PC-3 (cell line): ENCODE measurements around the gene RGS11. TPM values are rescaled to one million over a fixed set of nuclear protein-coding genes. Genes with fewer than 3 reads are reported as not detected.
"Not testable (repeated sequence)": the region's sequence is repeated elsewhere in the genome, so short reads cannot be mapped to it uniquely, and the experiment has no call there.

ENCODE experiments used
- ATAC-seq: fragments of 200-7000 bp; cut with Tn5 transposase; 2 replicates; pipeline ENCODE4 v1.9.1; 2020; ENCODE audit warnings: mild to moderate bottlenecking, moderate library complexity
- BruUV-seq: library from RNA; stranded (reverse); fragments of 400-500 nt; replicated peaks from 2 replicates; lab custom pipeline; 2021; lab: Mats Ljungman, UMichigan
- CTCF ChIA-PET: fragments of 300-600 bp; sonication (Branson Sonifier 250); formaldehyde crosslinking; loops from one replicate; lab custom pipeline; 2022; ENCODE audit warnings: antibody characterized with exemption; lab: Charles Lee
- POLR2A ChIA-PET: fragments of 300-600 bp; sonication (Branson Sonifier 250); formaldehyde crosslinking; loops from one replicate; lab custom pipeline; 2022; ENCODE audit warnings: antibody characterized with exemption; ENCODE audit not compliant: unreplicated experiment; lab: Charles Lee
- DNase-seq: peaks from one replicate; pipeline ENCODE4 v3.0.0-alpha.2; 2015
- H2AFZ ChIP-seq: fragments of 300-600 bp; sonication (generic); 2 replicates; pipeline ENCODE4 v1.6.0; 2016; ENCODE audit warnings: antibody characterized with exemption, low read length
- H3F3A ChIP-seq: fragments of 300-600 bp; sonication (generic); one replicate; pipeline ENCODE4 v1.6.0; 2017; ENCODE audit warnings: antibody characterized with exemption, low read length, control low read depth, mild to moderate bottlenecking; ENCODE audit not compliant: unreplicated experiment
- H3K27ac ChIP-seq: fragments of 300-600 bp; sonication (generic); 2 replicates; pipeline ENCODE4 v1.5.1; 2016; ENCODE audit warnings: mild to moderate bottlenecking, low read length
- H3K27me3 ChIP-seq: fragments of 300-600 bp; sonication (generic); 2 replicates; pipeline ENCODE4 v1.6.1; 2016; ENCODE audit warnings: low read length, mixed read lengths
- H3K36me3 ChIP-seq: fragments of 300-600 bp; sonication (generic); 2 replicates; pipeline ENCODE4 v1.6.1; 2016; ENCODE audit warnings: low read depth, mixed run types, low read length, mixed read lengths
- H3K4me1 ChIP-seq: fragments of 300-600 bp; sonication (generic); 2 replicates; pipeline ENCODE4 v1.5.1; 2016; ENCODE audit warnings: low read length; ENCODE audit not compliant: insufficient read depth
- H3K4me2 ChIP-seq: fragments of 300-600 bp; sonication (generic); 2 replicates; pipeline ENCODE4 v1.6.0; 2016; ENCODE audit warnings: low read length
- H3K4me3 ChIP-seq: fragments of 300-600 bp; sonication (generic); 2 replicates; pipeline ENCODE4 v1.5.1; 2016; ENCODE audit warnings: mild to moderate bottlenecking, low read length, mixed read lengths
- H3K79me2 ChIP-seq: fragments of 300-600 bp; sonication (generic); 2 replicates; pipeline ENCODE4 v1.6.1; 2017; ENCODE audit warnings: low read length, mixed read lengths
- H3K9ac ChIP-seq: fragments of 300-600 bp; sonication (generic); 2 replicates; pipeline ENCODE4 v1.6.0; 2016; ENCODE audit warnings: mild to moderate bottlenecking, low read length
- H3K9me2 ChIP-seq: fragments of 300-600 bp; sonication (generic); replicated peaks from 2 replicates; pipeline ENCODE4 v1.6.1; 2016; ENCODE audit warnings: mixed run types, low read length, mixed read lengths
- H3K9me3 ChIP-seq: fragments of 300-600 bp; sonication (generic); 2 replicates; pipeline ENCODE4 v1.6.1; 2016; ENCODE audit warnings: low read length, mixed read lengths
- H4K20me1 ChIP-seq: fragments of 300-600 bp; sonication (generic); 2 replicates; pipeline ENCODE4 v1.6.1; 2016; ENCODE audit warnings: low read length, mixed read lengths
- CTCF ChIP-seq: fragments of 300-600 bp; sonication (generic); conservative IDR thresholded peaks from 2 replicates; pipeline ENCODE4 v1.5.1; 2017; ENCODE audit warnings: antibody characterized with exemption, low read depth, mild to moderate bottlenecking, low read length
- EZH2 ChIP-seq: fragments of 300-600 bp; sonication (generic); IDR thresholded peaks from one replicate; pipeline ENCODE4 v1.6.1; 2017; ENCODE audit warnings: antibody characterized with exemption, mild to moderate bottlenecking, low read length; ENCODE audit not compliant: unreplicated experiment
- EZH2phosphoT487 ChIP-seq: fragments of 300-600 bp; sonication (generic); IDR thresholded peaks from 2 replicates; pipeline ENCODE4 v1.6.1; 2018; ENCODE audit warnings: mild to moderate bottlenecking, antibody characterized with exemption, low read length, borderline replicate concordance
- intact Hi-C: fragments of 100-400 bp; cut with micrococcal nuclease; formaldehyde crosslinking; loops from 2 replicates; pipeline ENCODE4 v1.9.0; 2023
- total RNA-seq: library from RNA; depleted of rRNA; stranded (reverse); fragments of >200 nt; gene quantifications from 2 replicates; pipeline ENCODE4 v1.2.3, GENCODE V29; 2014

The RGS11 gene
- total RNA-seq, 1 experiment from 2014 or later, result 1.2 TPM

DNA sequence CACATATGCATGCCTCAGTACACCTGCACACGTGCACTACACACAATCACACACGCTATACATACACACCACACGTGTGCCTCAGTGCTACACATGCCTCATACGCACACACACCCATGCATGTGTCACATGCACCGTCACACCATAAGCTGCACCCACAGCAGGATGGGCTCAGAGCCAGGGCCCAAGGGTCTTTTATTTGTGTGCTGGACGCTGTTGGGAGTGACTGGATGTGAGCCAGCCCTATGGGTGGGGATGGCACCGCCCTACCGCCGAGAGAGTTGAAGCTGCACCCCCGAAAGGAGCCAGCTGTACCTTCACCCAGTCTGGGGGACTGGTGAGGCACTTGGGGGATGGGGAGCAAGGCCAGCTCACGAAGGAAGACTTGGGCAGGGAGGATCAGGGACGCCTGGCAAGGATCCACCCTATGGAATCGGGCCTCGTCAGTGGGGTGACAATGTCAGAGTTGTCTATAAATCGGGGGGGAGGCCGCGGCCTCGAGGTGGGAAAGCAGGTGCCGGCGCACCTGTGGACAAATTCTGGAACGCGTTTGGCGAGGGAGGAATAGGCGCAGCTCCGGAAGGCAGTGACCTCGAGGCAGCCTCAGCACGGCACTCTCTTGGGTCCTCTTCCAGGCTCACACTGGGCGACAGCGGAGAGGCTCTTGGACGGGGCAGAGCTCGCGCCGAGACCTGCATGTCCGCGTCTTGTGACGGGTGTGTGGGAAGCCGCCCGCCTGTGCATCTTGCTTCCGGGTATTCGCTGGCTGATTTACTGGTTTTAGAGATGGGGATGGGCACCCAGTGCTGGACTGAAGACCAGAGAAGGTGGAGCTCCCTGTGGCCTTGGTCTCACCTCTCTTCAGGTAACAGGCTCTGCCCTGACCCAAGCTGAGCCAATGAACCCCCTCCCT lies 7.3 kb downstream of the RGS11 start:
- ATAC-seq (no peak), DNase-seq (no peak)
- Histone ChIP-seq H3K27ac (no peak overlapping the region), H3K9ac (no peak overlapping the region), H3F3A (no peaks in the 10 kb centered on the region), H3K36me3 (no peaks in the 10 kb centered on the region), H3K4me3 (no peak overlapping the region), H3K27me3 (no peaks in the 10 kb centered on the region), H3K4me2 (peak overlapping the region; percentile 16; the same call in 1 of the 2 replicates), H2AFZ (no peak overlapping the region), H3K9me2 (no peaks in the 10 kb centered on the region), H3K4me1 (no peaks in the 10 kb centered on the region), H4K20me1 (no peaks in the 10 kb centered on the region), H3K9me3 (no peaks in the 10 kb centered on the region), H3K79me2 (no peaks in the 10 kb centered on the region)
- intact Hi-C loops, result no loop called here
- ChIA-PET CTCF (no interaction called here), POLR2A (no interaction called here)
- TF ChIP-seq EZH2phosphoT487 (no peak), EZH2 (no peak), CTCF (no peak)
- BruUV-seq, result no TSS peak

DNA sequence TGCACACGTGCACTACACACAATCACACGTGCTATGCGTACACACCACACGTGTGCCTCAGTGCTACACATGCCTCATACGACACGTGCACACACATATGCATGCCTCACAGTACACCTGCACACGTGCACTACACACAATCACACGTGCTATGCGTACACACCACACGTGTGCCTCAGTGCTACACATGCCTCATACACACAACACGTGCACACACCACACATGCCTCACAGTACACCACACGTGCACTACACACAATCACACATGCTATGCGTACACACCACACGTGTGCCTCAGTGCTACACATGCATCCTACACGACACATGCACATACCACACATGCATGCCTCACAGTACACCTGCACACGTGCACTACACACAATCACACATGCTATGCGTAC lies 8.2 kb downstream of the RGS11 start:
- BruUV-seq, H3K36me3 ChIP-seq, H3K4me1 ChIP-seq, H3F3A ChIP-seq, ATAC-seq, H3K9ac ChIP-seq, H3K79me2 ChIP-seq, H4K20me1 ChIP-seq, H3K4me3 ChIP-seq, POLR2A ChIA-PET, H3K27me3 ChIP-seq, DNase-seq, H2AFZ ChIP-seq, H3K9me2 ChIP-seq, intact Hi-C loops, H3K4me2 ChIP-seq, H3K9me3 ChIP-seq, H3K27ac ChIP-seq, CTCF ChIA-PET: not testable (repeated sequence)

- BruUV-seq, result no TSS peak
Observed at GRCh38 chr16:266258-267164, 9.2 kb downstream of the RGS11 start.

More at GRCh38 chr16:266258-267164, 9.2 kb downstream of the RGS11 start:
- Histone ChIP-seq H3K36me3 (no peaks in the 10 kb centered on the region), H3K9me2 (no peaks in the 10 kb centered on the region), H3K9me3 (no peaks in the 10 kb centered on the region), H2AFZ (no peak overlapping the region), H3F3A (no peaks in the 10 kb centered on the region), H4K20me1 (no peaks in the 10 kb centered on the region), H3K4me1 (no peaks in the 10 kb centered on the region), H3K27me3 (no peaks in the 10 kb centered on the region), H3K79me2 (no peaks in the 10 kb centered on the region), H3K9ac (no peak overlapping the region), H3K4me2 (no peak overlapping the region), H3K27ac (no peak overlapping the region), H3K4me3 (no peak overlapping the region)
- no peak for TF ChIP-seq CTCF
- no peak for TF ChIP-seq EZH2
- TF ChIP-seq EZH2phosphoT487, result no peak
- ATAC-seq (no peak), DNase-seq (no peak)
- ChIA-PET CTCF (no interaction called here), POLR2A (no interaction called here)
- intact Hi-C loops, result no loop called here
